ENCODE data around the gene PCYT2.
A peak's percentile ranks its signal among the peaks of the same experiment; 100 is the strongest.

Gene PCYT2

GRCh38 chr17:81858170-81858966, 52.8 kb downstream of the PCYT2 start:
- TF ChIP-seq, protein P1, sequence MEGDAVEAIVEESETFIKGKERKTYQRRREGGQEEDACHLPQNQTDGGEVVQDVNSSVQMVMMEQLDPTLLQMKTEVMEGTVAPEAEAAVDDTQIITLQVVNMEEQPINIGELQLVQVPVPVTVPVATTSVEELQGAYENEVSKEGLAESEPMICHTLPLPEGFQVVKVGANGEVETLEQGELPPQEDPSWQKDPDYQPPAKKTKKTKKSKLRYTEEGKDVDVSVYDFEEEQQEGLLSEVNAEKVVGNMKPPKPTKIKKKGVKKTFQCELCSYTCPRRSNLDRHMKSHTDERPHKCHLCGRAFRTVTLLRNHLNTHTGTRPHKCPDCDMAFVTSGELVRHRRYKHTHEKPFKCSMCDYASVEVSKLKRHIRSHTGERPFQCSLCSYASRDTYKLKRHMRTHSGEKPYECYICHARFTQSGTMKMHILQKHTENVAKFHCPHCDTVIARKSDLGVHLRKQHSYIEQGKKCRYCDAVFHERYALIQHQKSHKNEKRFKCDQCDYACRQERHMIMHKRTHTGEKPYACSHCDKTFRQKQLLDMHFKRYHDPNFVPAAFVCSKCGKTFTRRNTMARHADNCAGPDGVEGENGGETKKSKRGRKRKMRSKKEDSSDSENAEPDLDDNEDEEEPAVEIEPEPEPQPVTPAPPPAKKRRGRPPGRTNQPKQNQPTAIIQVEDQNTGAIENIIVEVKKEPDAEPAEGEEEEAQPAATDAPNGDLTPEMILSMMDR (IDR thresholded peaks at IDR 0.05; ENCODE audit: low read depth, low read length): no peak
- H3K4me3 ChIP-seq (replicated peaks in 1 of 2; ENCODE audit: low read depth in 2 of 2, low read length in 2 of 2): peak overlapping the region; percentile 92 to 95
- no peak for DNase-seq (ENCODE audit: low read depth in 2 of 2)

GRCh38 chr17:81854974-81855774, 56.0 kb downstream of the PCYT2 start:
- peak in 1 of 2 donors; percentile 53 for DNase-seq (ENCODE audit: low read depth in 2 of 2)
- H3K4me3 ChIP-seq (replicated peaks in 1 of 2; ENCODE audit: low read depth in 2 of 2, low read length in 2 of 2): no peak overlapping the region
- TF ChIP-seq, protein P1 (IDR thresholded peaks at IDR 0.05; ENCODE audit: low read depth, low read length): no peak

GRCh38 chr17:81852237-81852636, 59.0 kb downstream of the PCYT2 start:
- no peak for DNase-seq (ENCODE audit: low read depth in 2 of 2)
- H3K4me3 ChIP-seq (replicated peaks in 1 of 2; ENCODE audit: low read depth in 2 of 2, low read length in 2 of 2): no peak overlapping the region
- TF ChIP-seq, protein P1 (IDR thresholded peaks at IDR 0.05; ENCODE audit: low read depth, low read length): no peak

- no peak overlapping the region for H3K4me3 ChIP-seq (replicated peaks in 1 of 2; ENCODE audit: low read depth in 2 of 2, low read length in 2 of 2)
- TF ChIP-seq, protein P1 (IDR thresholded peaks at IDR 0.05; ENCODE audit: low read depth, low read length): no peak
- no peak for DNase-seq (ENCODE audit: low read depth in 2 of 2)
These were observed 59.8 kb downstream of the PCYT2 start for GRCh38 chr17:81851423-81851822.
